T-helper 2 cell treated with Interferon-gamma antibody and Interleukin-4, amounts not matched to agents 5 μg/mL and 100 μg/mL, for 36 hours (primary cell): ENCODE results near the gene IMMP2L.

Source experiments
- DNase-seq: peaks from one replicate; pipeline ENCODE4 v3.0.0; 2021; ENCODE audit warnings: low spot score
- H3K27ac Mint-ChIP-seq: one replicate; pipeline ENCODE4 v1.8.0; 2021; ENCODE audit warnings: mild to moderate bottlenecking, mixed read lengths
- H3K27me3 Mint-ChIP-seq: one replicate; pipeline ENCODE4 v1.8.0; 2021; ENCODE audit warnings: low read depth, mixed read lengths
- H3K36me3 Mint-ChIP-seq: one replicate; pipeline ENCODE4 v1.8.0; 2021; ENCODE audit warnings: low read depth, mixed read lengths
- H3K4me1 Mint-ChIP-seq: one replicate; pipeline ENCODE4 v1.8.0; 2021; ENCODE audit warnings: low read depth, mixed read lengths
- H3K4me3 Mint-ChIP-seq: one replicate; pipeline ENCODE4 v1.8.0; 2022; ENCODE audit warnings: mild to moderate bottlenecking, moderate library complexity, mixed read lengths
- H3K9me3 Mint-ChIP-seq: one replicate; pipeline ENCODE4 v1.8.0; 2021; ENCODE audit warnings: mixed read lengths

IMMP2L gene

DNA sequence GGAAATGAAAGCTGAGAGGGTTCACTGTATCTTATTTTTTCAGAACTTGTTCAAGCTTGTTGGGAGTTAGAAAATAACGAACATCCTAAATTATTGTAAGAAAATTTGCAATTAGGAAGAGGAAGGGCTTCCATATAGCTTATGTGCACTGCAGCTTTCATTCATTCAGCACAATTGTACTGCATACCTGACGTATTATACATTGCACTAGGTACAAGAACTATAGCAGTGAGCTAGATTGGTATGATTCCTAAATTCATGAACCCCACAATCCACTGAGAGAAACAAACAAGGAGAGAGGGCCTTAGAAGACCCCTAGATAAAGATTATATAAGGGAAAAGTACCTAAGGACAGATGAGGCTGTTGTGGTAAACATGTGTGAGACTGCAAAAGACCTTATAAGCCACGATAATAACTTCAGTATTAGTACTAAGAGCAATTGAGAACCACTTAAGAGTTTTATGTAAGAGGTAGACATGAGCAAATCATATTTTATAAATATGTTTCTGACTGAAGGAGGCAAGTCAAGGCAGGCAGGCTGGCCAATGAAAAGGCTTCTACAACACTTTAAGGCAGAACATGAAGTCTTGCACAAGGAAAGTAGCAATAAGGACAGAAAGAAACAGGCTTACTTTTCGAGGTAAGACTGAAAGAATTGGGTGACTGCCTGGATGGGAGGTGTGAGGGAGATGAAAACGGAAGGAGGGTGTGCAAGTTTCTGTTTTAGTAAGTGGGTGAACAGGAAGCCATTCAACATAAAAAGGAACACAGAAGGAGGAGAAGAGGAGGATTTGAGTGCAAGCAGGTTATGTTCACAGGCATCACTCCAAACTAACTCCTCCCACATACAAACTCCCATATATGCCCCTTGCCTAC, 549.3 kb downstream of the IMMP2L start:
- peak; percentile 64 for DNase-seq
- H3K4me1 Mint-ChIP-seq: peaks cover 67% of the 10 kb centered on the region
- H3K27me3 Mint-ChIP-seq: no peaks in the 10 kb centered on the region

DNA sequence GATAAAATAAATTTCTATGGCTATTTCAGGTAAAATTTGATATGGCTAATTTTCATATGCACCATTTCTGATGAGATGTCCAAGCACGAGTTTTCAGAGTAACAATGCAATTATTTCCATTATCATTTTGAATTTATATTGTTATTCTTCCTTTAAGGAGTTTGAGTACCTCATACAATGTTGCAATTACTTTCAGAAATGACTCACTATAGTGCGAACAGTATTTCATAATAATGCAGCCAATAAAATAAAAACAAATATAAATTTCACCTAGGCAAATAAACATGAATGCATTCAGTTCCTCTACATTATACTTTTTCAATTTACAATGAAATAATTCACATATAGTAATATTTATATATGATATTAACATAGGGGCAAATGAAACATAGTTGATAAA, 550.1 kb downstream of the IMMP2L start:
- Mint-ChIP-seq H3K4me3 (peak overlapping the region; percentile 85), H3K27me3 (no peaks in the 10 kb centered on the region), H3K9me3 (no peaks in the 10 kb centered on the region), H3K36me3 (peaks cover 1% of the 10 kb centered on the region), H3K4me1 (peaks cover 60% of the 10 kb centered on the region), H3K27ac (peak overlapping the region; percentile 92)
- no peak for DNase-seq

More for the DNA sequence above, 549.3 kb downstream of the IMMP2L start:
- peak overlapping the region; percentile 90 for H3K27ac Mint-ChIP-seq
- peaks cover 1% of the 10 kb centered on the region for H3K36me3 Mint-ChIP-seq
- H3K4me3 Mint-ChIP-seq: peak overlapping the region; percentile 70
- H3K9me3 Mint-ChIP-seq: no peaks in the 10 kb centered on the region

DNA sequence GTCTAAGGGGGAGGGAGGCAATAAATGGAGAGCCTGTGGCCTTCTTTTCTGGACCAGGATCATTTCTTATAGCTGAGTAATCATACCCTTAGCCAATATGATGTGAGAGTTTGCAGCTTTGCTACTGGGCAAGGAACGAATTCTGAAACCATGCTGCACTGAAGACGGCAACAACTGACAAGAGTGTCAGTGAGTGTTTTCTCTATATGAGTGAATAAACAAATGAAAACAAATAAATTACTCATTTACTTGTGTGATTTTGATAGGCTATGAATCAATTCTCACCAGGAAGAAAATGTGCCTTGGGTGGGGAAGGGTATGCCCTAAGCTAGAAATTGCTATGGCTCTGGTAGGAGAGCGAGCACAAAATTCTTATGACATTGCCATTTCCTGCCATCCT, 550.8 kb downstream of the IMMP2L start:
- no peaks in the 10 kb centered on the region for H3K27me3 Mint-ChIP-seq
- H3K27ac Mint-ChIP-seq: peak overlapping the region; percentile 92
- peak; percentile 56 for DNase-seq
- peak overlapping the region; percentile 85 for H3K4me3 Mint-ChIP-seq
- H3K4me1 Mint-ChIP-seq: peaks cover 57% of the 10 kb centered on the region
- no peaks in the 10 kb centered on the region for H3K9me3 Mint-ChIP-seq
- H3K36me3 Mint-ChIP-seq: peaks cover 1% of the 10 kb centered on the region

DNA sequence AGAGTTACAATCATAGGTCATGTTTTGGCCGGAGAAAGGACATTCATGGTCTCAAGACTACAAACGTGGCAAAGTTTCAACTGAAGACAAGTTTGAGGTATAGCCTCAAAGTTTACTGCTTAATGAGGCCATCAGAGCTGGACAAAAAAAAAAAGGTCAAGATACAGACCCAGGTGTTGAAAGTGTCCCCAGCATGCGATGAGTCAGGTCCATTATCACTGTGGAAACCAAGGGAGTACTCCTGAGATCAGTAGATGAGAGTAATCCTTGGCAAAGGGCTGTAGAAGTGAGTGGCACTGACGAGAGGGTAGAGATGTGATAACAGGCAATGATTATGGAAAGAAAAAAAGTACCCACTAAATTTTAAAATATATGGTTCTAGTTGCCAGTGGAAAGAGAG, 551.5 kb downstream of the IMMP2L start:
- Mint-ChIP-seq H3K4me1 (peaks cover 54% of the 10 kb centered on the region), H3K36me3 (peaks cover 1% of the 10 kb centered on the region), H3K9me3 (no peaks in the 10 kb centered on the region), H3K27ac (peak overlapping the region; percentile 92), H3K4me3 (peak overlapping the region; percentile 85), H3K27me3 (no peaks in the 10 kb centered on the region)
- no peak for DNase-seq

DNA sequence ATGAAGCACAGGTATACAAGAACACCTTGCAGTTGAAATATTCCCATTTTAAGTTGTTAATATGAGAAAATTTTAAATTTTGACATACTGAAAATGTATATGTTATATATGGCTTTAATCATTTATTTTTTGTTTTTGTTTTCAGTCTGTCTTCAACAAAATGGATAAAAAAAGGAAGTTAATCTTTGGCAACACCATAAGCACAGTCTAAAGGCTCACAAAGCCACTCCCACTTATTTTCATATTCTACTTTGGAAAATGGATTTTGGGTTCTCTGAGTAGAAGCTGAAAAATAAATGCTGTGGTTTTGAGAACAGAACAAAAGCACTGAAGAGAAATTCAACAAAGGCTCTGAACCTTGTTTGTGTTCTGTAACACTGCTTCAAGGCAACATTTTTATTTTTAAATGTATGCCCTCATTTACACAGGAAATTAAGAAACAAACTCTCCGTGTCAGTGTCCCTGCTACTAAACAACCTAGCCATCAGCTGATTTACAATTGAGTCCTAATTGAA, 552.7 kb downstream of the IMMP2L start:
- Mint-ChIP-seq H3K27me3 (no peaks in the 10 kb centered on the region), H3K4me3 (peak overlapping the region; percentile 47)

DNA sequence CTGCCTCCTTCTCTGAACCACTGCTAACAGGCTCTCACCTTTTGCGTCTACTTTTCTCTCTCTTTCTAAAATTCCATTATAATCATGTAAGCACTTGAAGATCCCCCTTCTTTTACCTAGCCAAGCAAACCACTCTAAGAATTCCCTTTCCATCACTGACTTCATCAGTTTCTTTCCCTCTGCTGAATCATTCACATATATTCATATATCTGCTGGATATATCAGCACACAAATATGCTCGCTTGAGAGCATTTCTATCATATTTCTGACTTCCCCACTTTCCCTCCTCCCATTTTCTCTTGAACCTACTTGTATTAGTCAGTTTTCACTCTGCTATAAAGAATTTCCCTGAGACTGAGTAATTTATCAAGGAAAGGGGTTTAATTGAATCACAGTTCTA, 555.6 kb downstream of the IMMP2L start:
- Mint-ChIP-seq H3K4me3 (no peak overlapping the region), H3K9me3 (no peaks in the 10 kb centered on the region), H3K27me3 (no peaks in the 10 kb centered on the region), H3K27ac (no peak overlapping the region), H3K36me3 (no peaks in the 10 kb centered on the region), H3K4me1 (peaks cover 38% of the 10 kb centered on the region)
- DNase-seq: no peak

More for the DNA sequence above, 552.7 kb downstream of the IMMP2L start:
- Mint-ChIP-seq H3K36me3 (no peaks in the 10 kb centered on the region), H3K9me3 (no peaks in the 10 kb centered on the region), H3K27ac (peak overlapping the region; percentile 92), H3K4me1 (peaks cover 47% of the 10 kb centered on the region)
- no peak for DNase-seq

DNA sequence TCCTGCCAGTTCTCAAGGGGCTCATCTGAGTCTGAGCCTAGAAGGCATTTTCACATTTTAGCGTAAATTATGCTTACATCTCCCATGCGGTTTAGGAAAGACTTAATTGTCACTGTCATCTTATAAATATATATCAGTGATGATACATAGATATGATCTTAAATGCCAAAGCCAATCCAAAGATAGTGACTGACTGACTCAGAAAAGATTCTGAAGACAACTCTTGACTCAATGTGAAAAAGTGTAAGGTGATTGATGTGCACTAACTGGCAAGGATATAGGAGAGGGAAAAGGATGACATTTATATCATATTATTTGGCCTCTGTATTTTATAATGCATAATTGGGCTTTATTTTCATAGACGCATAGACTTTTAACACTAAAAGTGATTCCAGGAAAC, 556.3 kb downstream of the IMMP2L start:
- no peak overlapping the region for H3K4me3 Mint-ChIP-seq
- no peaks in the 10 kb centered on the region for H3K36me3 Mint-ChIP-seq
- H3K9me3 Mint-ChIP-seq: no peaks in the 10 kb centered on the region

DNA sequence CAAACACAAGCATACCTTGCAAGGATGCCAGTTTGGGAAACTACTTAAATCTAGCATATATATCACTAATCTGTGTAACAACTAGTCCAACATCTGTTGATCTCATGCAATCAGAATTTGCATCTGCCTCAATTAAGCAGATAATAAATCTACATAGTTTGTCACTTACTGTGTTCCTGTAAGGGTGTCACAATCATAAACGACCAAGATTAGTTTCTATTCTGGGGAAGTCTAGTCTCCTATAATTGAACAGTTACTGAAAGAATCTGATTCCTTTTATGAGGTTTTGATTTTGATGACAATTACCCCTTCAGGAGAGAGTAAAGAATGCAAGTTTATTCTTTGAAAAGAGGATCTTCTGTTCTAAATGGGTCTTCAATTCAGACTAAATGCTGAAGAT, 556.8 kb downstream of the IMMP2L start:
- no peak for DNase-seq
- Mint-ChIP-seq H3K36me3 (no peaks in the 10 kb centered on the region), H3K27ac (no peak overlapping the region), H3K4me1 (peaks cover 27% of the 10 kb centered on the region), H3K27me3 (no peaks in the 10 kb centered on the region), H3K4me3 (no peak overlapping the region), H3K9me3 (no peaks in the 10 kb centered on the region)

More for the DNA sequence above, 556.3 kb downstream of the IMMP2L start:
- no peak overlapping the region for H3K27ac Mint-ChIP-seq
- H3K4me1 Mint-ChIP-seq: peaks cover 33% of the 10 kb centered on the region
- H3K27me3 Mint-ChIP-seq: no peaks in the 10 kb centered on the region
- DNase-seq: no peak

DNA sequence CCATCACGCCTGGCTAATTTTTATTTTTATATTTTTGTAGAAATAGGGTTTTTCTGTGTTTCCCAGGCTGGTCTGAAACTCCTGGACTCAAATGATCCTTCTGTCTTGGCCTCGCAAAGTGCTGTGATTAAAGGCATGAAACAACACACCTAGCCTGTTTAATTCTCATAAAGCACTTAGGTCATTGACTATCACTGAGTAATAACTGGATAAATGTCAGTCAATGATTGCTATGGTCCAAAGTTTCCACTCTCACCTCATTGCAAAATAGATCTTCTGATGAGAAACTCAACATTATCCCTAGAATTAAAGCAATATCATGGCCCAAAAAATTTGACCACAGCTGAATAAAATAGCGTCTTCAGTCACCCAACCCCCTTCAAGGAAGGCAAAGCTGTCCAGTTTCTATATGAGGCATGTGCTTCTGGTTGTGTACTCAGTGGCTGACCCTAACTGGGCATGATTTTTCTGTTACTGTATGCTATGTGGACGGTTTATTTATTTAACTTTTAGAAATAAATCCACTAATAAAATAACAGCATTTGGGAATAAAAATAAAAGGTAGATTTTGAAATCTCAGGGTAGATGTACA, 557.9 kb downstream of the IMMP2L start:
- Mint-ChIP-seq H3K4me3 (no peak overlapping the region), H3K9me3 (no peaks in the 10 kb centered on the region), H3K4me1 (peaks cover 19% of the 10 kb centered on the region), H3K36me3 (peaks cover 4% of the 10 kb centered on the region), H3K27ac (no peak overlapping the region), H3K27me3 (no peaks in the 10 kb centered on the region)
- no peak for DNase-seq

DNA sequence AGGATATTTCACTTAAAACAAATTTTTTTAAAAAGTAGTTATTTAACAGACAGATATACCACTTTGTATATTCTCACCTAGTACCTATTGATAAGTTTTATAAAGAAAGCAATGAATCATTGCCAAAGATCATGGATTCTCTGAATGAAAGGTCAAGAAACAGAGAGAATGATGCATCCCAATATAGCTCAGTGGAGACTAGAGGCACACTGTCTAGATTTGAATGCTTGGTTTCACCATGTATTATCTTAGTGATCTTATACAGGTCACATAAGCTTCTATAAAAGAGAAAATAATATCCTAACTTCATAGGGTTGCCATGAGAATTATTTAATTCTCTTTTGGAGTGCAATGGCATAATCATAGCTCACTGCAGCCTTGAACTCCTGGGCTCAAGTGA, 558.4 kb downstream of the IMMP2L start:
- Mint-ChIP-seq H3K27ac (no peak overlapping the region), H3K4me3 (no peak overlapping the region), H3K9me3 (no peaks in the 10 kb centered on the region), H3K27me3 (no peaks in the 10 kb centered on the region), H3K4me1 (peaks cover 19% of the 10 kb centered on the region), H3K36me3 (peaks cover 4% of the 10 kb centered on the region)
- no peak for DNase-seq

DNA sequence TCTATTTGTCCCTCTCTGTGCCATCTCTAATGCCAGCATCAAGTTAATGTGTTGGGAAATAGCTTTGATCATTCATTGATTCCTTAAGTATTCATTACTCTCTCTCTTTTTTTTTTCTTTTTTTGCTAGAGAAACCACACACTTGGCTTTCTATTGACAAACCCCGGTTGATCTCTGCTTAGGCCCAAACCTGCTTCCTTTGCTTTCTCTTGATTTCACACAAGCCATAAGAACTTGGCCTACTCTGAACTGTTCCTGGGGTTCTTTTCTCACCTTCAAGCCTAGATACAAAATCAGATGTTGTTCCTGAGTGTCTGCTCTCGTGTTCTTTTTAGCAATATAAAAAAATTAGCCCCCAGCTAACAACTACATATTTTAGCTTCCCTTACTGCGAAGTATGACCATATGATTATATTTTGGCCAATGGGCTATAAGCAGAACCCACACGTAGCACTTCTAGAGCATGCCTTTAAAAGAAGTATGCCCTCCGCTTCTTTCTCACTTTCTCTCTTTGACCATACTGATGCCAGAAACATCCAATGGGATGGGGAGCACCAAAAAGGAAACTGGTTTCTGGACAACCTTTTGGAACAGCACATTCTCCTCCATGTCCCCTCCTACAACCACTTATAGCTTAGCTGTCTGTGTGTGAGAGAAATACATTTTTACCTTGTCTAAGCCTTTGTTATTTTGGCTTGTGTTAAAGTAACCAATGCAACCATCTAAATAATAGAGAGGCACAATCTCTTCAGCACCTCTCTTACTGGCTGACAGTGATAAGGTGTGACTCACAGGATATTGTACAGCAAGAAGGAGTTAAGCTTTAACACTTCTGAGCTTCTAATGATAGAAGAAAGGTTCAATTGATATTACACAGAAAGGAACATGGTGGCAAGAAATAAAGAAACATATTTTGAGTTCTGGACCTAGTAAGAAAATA, 568.0 kb downstream of the IMMP2L start:
- Mint-ChIP-seq H3K27ac (peak overlapping the region; percentile 71), H3K4me3 (peak overlapping the region; percentile 22), H3K36me3 (peaks cover 3% of the 10 kb centered on the region), H3K9me3 (no peaks in the 10 kb centered on the region), H3K4me1 (peaks cover 29% of the 10 kb centered on the region), H3K27me3 (no peaks in the 10 kb centered on the region)
- no peak for DNase-seq

DNA sequence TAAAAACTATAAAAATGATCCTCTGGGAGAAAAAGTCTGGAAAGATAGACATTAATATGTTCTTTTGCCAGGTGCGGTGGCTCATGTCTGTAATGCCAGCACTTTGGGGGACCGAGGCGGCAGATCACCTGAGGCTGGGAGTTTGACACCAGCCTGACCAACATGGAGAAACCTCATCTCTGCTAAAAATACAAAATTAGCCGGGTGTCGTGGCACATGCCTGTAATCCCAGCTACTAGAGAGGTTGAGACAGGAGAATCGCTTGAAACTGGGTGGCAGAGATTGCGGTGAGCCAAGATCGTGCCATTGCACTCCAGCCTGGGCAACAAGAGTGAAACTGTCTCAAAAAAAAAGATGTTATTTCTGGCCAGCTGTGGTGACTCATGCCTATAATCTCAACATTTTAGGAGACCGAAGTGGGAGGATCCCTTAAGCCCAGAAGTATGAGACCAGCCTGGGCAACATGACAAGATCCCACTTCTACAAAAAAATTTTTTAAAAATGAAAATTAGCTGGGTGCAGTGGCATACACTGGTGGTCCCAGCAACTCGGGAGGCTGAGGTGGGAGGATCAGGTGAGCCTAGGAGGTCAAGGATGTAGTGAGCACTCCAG, 573.3 kb downstream of the IMMP2L start:
- Mint-ChIP-seq H3K27me3 (no peaks in the 10 kb centered on the region), H3K27ac (no peak overlapping the region), H3K4me3 (no peak overlapping the region), H3K4me1 (peaks cover 24% of the 10 kb centered on the region), H3K36me3 (peaks cover 2% of the 10 kb centered on the region), H3K9me3 (peaks cover 4% of the 10 kb centered on the region)
- DNase-seq: no peak

DNA sequence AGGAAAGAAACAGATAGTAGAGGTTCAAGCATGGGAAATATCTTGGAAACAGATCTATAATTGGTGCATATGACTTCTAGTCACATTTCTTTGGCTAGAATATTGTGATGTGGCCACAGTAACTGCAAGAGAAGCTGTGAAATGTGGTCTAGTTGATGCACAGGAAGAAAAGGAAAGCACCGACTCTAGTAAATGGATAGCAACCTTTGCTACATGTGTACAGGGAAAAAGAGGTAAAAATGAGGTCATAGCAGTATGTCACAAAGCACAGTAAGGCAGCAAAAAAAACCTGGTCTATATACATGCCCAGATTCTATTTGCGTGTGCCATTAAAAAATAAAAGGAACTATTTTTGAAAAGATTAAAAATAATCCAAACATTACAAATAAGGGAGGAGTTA, 573.9 kb downstream of the IMMP2L start:
- H3K4me3 Mint-ChIP-seq: no peak overlapping the region
- H3K27ac Mint-ChIP-seq: no peak overlapping the region
- no peaks in the 10 kb centered on the region for H3K27me3 Mint-ChIP-seq
- DNase-seq: no peak
- peaks cover 21% of the 10 kb centered on the region for H3K4me1 Mint-ChIP-seq
- peaks cover 2% of the 10 kb centered on the region for H3K36me3 Mint-ChIP-seq
- H3K9me3 Mint-ChIP-seq: peaks cover 4% of the 10 kb centered on the region
